Measurements from ENCODE around the gene GABRA4. TPM values are rescaled to one million over a fixed set of nuclear protein-coding genes. Genes with fewer than 3 reads are reported as not detected.

GABRA4 gene
- total RNA-seq, 1 experiment from 2014 or later: not detected

- no peak overlapping the region for H3K23ac ChIP-seq (ENCODE audit: insufficient read length, low read depth, low read length)
- H3K4me1 ChIP-seq (ENCODE audit: insufficient read depth, low read length): no peaks in the 10 kb centered on the region
- H3K9me3 Mint-ChIP-seq: no peaks in the 10 kb centered on the region
- no peak overlapping the region for H3K9ac ChIP-seq (ENCODE audit: extremely low read depth, insufficient read length, low read length)
- DNase-seq: no peak
- H3K4me2 ChIP-seq (ENCODE audit: insufficient read depth, insufficient read length, low read length): no peak overlapping the region
- no peaks in the 10 kb centered on the region for H3K9me3 ChIP-seq (ENCODE audit: control insufficient read depth, low read depth, low read length)
- no peaks in the 10 kb centered on the region for H3K36me3 Mint-ChIP-seq (ENCODE audit: insufficient read depth in 1 of 3, low read depth in 3 of 3)
- H3K4ac ChIP-seq (ENCODE audit: low read depth, low read length): no peak overlapping the region
- no peak overlapping the region for H3K14ac ChIP-seq (ENCODE audit: insufficient read depth, low read length)
- no peak overlapping the region for H4K5ac ChIP-seq (ENCODE audit: insufficient read length, low read depth, low read length)
- H2BK5ac ChIP-seq (ENCODE audit: insufficient read length, low read length): no peak overlapping the region
- no peaks in the 10 kb centered on the region for H3K79me1 ChIP-seq (ENCODE audit: insufficient read depth, low read depth, low read length, poor library complexity, severe bottlenecking)
- H3K56ac ChIP-seq (ENCODE audit: insufficient read length, low read depth, low read length): no peak overlapping the region
- no peak overlapping the region for H3K27ac ChIP-seq (ENCODE audit: insufficient read length, low read depth, low read length)
- no peak overlapping the region for H2AFZ ChIP-seq (ENCODE audit: low read length)
- no peak overlapping the region for H3K18ac ChIP-seq (ENCODE audit: insufficient read length, low read depth, low read length)
- no peak overlapping the region for H2BK20ac ChIP-seq (ENCODE audit: low read depth, low read length, poor library complexity, severe bottlenecking)
- H3K79me2 ChIP-seq (ENCODE audit: insufficient read depth, low read length): no peaks in the 10 kb centered on the region
- H3T11ph ChIP-seq (ENCODE audit: low read length): no peak overlapping the region
- H3K4me1 Mint-ChIP-seq: no peaks in the 10 kb centered on the region
- no peaks in the 10 kb centered on the region for H3K23me2 ChIP-seq (ENCODE audit: insufficient read length, low read depth, low read length, poor library complexity, severe bottlenecking)
- H2BK12ac ChIP-seq (ENCODE audit: insufficient read length, low read depth, low read length): no peak overlapping the region
- no peak for TF ChIP-seq CTCF (conservative IDR thresholded peaks at IDR 0.05)
- H4K91ac ChIP-seq (ENCODE audit: insufficient read length, low read depth, low read length): no peak overlapping the region
- H2BK120ac ChIP-seq (ENCODE audit: low read depth, low read length, poor library complexity, severe bottlenecking): no peak overlapping the region
- H4K8ac ChIP-seq (replicated peaks; ENCODE audit: insufficient read length, low read depth, low read length): no peak overlapping the region
- H2AK5ac ChIP-seq (ENCODE audit: insufficient read length, low read length): no peak overlapping the region
- no peak overlapping the region for H3K27ac Mint-ChIP-seq
- H3K27me3 Mint-ChIP-seq (ENCODE audit: low read depth): peaks cover 11% of the 10 kb centered on the region
- no peak overlapping the region for H3K4me3 Mint-ChIP-seq
- no peak overlapping the region for H2BK15ac ChIP-seq (ENCODE audit: low read depth, low read length)
- H3K27me3 ChIP-seq (ENCODE audit: insufficient read depth, low read length): no peaks in the 10 kb centered on the region
- no peaks in the 10 kb centered on the region for H4K20me1 ChIP-seq (ENCODE audit: control insufficient read depth, insufficient read depth, insufficient read length)
Measured at GRCh38 chr4:46924789-46925529, 68.4 kb downstream of the GABRA4 start.
